ENCODE measurements around the gene RMI1. TPM values are rescaled to one million over a fixed set of nuclear protein-coding genes. Genes with fewer than 3 reads are reported as not detected.

Gene RMI1
- total RNA-seq (10 to 100 TPM in 1 of 2 donors, 1 to 10 TPM in 1; 8.2 to 17.4 TPM), polyA plus RNA-seq (ENCODE audit: insufficient read length in 2 of 2) (10 to 100 TPM; 12.5 to 17.2 TPM)
- long read RNA-seq, donor 1, transcript RMI1-202 (3 exons, 1,553 nt), result major isoform, 9 of 11 reads
- long read RNA-seq, donor 1, partial matches to known transcripts, result 0 of 11 reads
- long read RNA-seq, donor 1, other reads (novel, unspliced or antisense), result 0 of 11 reads
- long read RNA-seq, donor 2, transcript RMI1-202 (3 exons, 1,553 nt), result major isoform, 5 of 14 reads
- long read RNA-seq, donor 2, partial matches to known transcripts, result 7 of 14 reads
- long read RNA-seq, donor 2, other reads (novel, unspliced or antisense), result 0 of 14 reads
- long read RNA-seq, donor 3, partial matches to known transcripts, result 0 of 3 reads
- long read RNA-seq, donor 3, other reads (novel, unspliced or antisense), result 0 of 3 reads
- long read RNA-seq, donor 4, partial matches to known transcripts, result 0 of 3 reads
- long read RNA-seq, donor 4, other reads (novel, unspliced or antisense), result 0 of 3 reads

GRCh38 chr9:83980395-83981125 is at the start of gene RMI1:
RMI1 (plus strand) TSS chr9:83980805; CDS start chr9:84000987, 20,182 bp downstream.
- H3K27ac ChIP-seq (ENCODE audit: low read depth, low read length), result peak within 1 kb of the TSS; percentile 99
- under 1% methylated on average over 65 of the region's 69 CpGs for WGBS (ENCODE audit: insufficient coverage)
- H3K4me1 ChIP-seq (ENCODE audit: control insufficient read depth, insufficient read depth, low read length), result no peaks in the 10 kb centered on the region
- no peaks in the 10 kb centered on the region for H3K9me3 ChIP-seq (ENCODE audit: control insufficient read depth, insufficient read depth, low read length)
- H3K4me3 ChIP-seq (ENCODE audit: low read depth, low read length), result peak within 1 kb of the TSS; percentile 99
- no peaks in the 10 kb centered on the region for H3K27me3 ChIP-seq (ENCODE audit: control insufficient read depth, insufficient read depth, low read length)
- DNase-seq (ENCODE audit: low read depth in 4 of 6, low spot score in 6 of 6), result peak; percentile 97 to 100 (median 99)
- H3K36me3 ChIP-seq (ENCODE audit: control insufficient read depth, insufficient read depth, low read length), result peaks cover 3% of the 10 kb centered on the region

- H3K36me3 ChIP-seq (ENCODE audit: control insufficient read depth, insufficient read depth, low read length), result no peaks in the 10 kb centered on the region
- 100% methylated on average over 4 of the region's 5 CpGs for WGBS (ENCODE audit: insufficient coverage)
- H3K27me3 ChIP-seq (ENCODE audit: control insufficient read depth, insufficient read depth, low read length), result no peaks in the 10 kb centered on the region
- H3K27ac ChIP-seq (ENCODE audit: low read depth, low read length), result no peak overlapping the region
- no peaks in the 10 kb centered on the region for H3K4me1 ChIP-seq (ENCODE audit: control insufficient read depth, insufficient read depth, low read length)
- H3K9me3 ChIP-seq (ENCODE audit: control insufficient read depth, insufficient read depth, low read length), result no peaks in the 10 kb centered on the region
- no peak overlapping the region for H3K4me3 ChIP-seq (ENCODE audit: low read depth, low read length)
- DNase-seq (ENCODE audit: low read depth in 4 of 6, low spot score in 6 of 6), result no peak
Observed at GRCh38 chr9:83930881-83931280, 49.7 kb upstream of the RMI1 start.

- no peaks in the 10 kb centered on the region for H3K36me3 ChIP-seq (ENCODE audit: control insufficient read depth, insufficient read depth, low read length)
- no peaks in the 10 kb centered on the region for H3K9me3 ChIP-seq (ENCODE audit: control insufficient read depth, insufficient read depth, low read length)
- no CpG with 5 or more reads among the region's 2 CpGs for WGBS (ENCODE audit: insufficient coverage)
- DNase-seq (ENCODE audit: low read depth in 4 of 6, low spot score in 6 of 6), result no peak
- H3K27me3 ChIP-seq (ENCODE audit: control insufficient read depth, insufficient read depth, low read length), result no peaks in the 10 kb centered on the region
- no peaks in the 10 kb centered on the region for H3K4me1 ChIP-seq (ENCODE audit: control insufficient read depth, insufficient read depth, low read length)
- no peak overlapping the region for H3K4me3 ChIP-seq (ENCODE audit: low read depth, low read length)
- no peak overlapping the region for H3K27ac ChIP-seq (ENCODE audit: low read depth, low read length)
Observed at GRCh38 chr9:83932011-83932410, 48.6 kb upstream of the RMI1 start.

DNA sequence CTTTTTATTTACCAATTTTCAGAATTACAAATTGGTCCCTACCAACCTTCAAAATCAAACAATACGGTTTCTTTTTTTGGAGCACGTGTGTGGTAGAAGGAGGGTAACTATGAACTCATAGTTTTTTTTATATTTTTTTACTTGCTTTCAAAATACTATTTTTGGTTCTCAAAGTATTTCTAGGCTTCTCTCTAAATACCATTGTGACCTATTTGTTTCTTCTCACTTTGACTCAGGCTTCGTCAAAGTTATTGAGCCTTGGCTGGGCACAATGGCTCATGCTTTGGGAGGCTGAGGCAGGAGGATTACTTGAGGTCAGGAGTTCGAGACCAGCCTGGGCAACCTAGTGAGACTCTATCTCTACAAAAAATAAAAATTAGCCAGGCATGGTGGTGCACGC is 47.8 kb upstream of the RMI1 start:
- no peaks in the 10 kb centered on the region for H3K27me3 ChIP-seq (ENCODE audit: control insufficient read depth, insufficient read depth, low read length)
- no CpG with 5 or more reads among the region's 5 CpGs for WGBS (ENCODE audit: insufficient coverage)
- H3K36me3 ChIP-seq (ENCODE audit: control insufficient read depth, insufficient read depth, low read length), result no peaks in the 10 kb centered on the region
- no peak for DNase-seq (ENCODE audit: low read depth in 4 of 6, low spot score in 6 of 6)
- H3K27ac ChIP-seq (ENCODE audit: low read depth, low read length), result no peak overlapping the region
- no peak overlapping the region for H3K4me3 ChIP-seq (ENCODE audit: low read depth, low read length)
- H3K4me1 ChIP-seq (ENCODE audit: control insufficient read depth, insufficient read depth, low read length), result no peaks in the 10 kb centered on the region
- no peaks in the 10 kb centered on the region for H3K9me3 ChIP-seq (ENCODE audit: control insufficient read depth, insufficient read depth, low read length)

DNA sequence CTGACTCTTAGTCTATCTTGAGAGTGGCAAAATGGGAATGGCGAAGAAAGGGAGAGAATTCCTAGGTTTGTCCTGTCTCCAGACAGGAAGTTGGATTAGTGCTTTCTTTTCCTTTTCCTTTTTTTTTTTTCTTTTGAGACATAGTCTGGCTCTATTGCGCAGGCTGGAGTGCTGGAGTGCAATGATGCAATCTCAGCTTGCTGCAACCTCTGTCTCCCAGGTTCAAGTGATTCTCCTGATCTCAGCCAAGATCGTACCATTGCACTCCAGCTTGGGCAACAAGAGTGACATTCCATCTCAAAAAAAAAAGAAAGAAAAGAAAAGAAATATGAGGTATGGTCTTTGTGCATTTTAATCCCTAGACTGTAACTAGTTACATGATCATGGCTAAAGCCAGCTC is 46.8 kb upstream of the RMI1 start:
- DNase-seq (ENCODE audit: low read depth in 4 of 6, low spot score in 6 of 6), result no peak
- H3K4me1 ChIP-seq (ENCODE audit: control insufficient read depth, insufficient read depth, low read length), result no peaks in the 10 kb centered on the region
- H3K27ac ChIP-seq (ENCODE audit: low read depth, low read length), result no peak overlapping the region
- WGBS (ENCODE audit: insufficient coverage), result no CpG with 5 or more reads among the region's 3 CpGs
- H3K9me3 ChIP-seq (ENCODE audit: control insufficient read depth, insufficient read depth, low read length), result no peaks in the 10 kb centered on the region
- peaks cover 2% of the 10 kb centered on the region for H3K36me3 ChIP-seq (ENCODE audit: control insufficient read depth, insufficient read depth, low read length)
- no peak overlapping the region for H3K4me3 ChIP-seq (ENCODE audit: low read depth, low read length)
- no peaks in the 10 kb centered on the region for H3K27me3 ChIP-seq (ENCODE audit: control insufficient read depth, insufficient read depth, low read length)

GRCh38 chr9:83934569-83935275 is 45.9 kb upstream of the RMI1 start:
- no CpG with 5 or more reads among the region's 5 CpGs for WGBS (ENCODE audit: insufficient coverage)
- DNase-seq (ENCODE audit: low read depth in 4 of 6, low spot score in 6 of 6), result no peak
- Histone ChIP-seq H3K36me3 (ENCODE audit: control insufficient read depth, insufficient read depth, low read length) (peaks cover 7% of the 10 kb centered on the region), H3K27ac (ENCODE audit: low read depth, low read length) (no peak overlapping the region), H3K27me3 (ENCODE audit: control insufficient read depth, insufficient read depth, low read length) (no peaks in the 10 kb centered on the region), H3K4me3 (ENCODE audit: low read depth, low read length) (no peak overlapping the region), H3K9me3 (ENCODE audit: control insufficient read depth, insufficient read depth, low read length) (no peaks in the 10 kb centered on the region), H3K4me1 (ENCODE audit: control insufficient read depth, insufficient read depth, low read length) (no peaks in the 10 kb centered on the region)

- H3K4me1 ChIP-seq (ENCODE audit: control insufficient read depth, insufficient read depth, low read length), result no peaks in the 10 kb centered on the region
- H3K4me3 ChIP-seq (ENCODE audit: low read depth, low read length), result no peak overlapping the region
- H3K27me3 ChIP-seq (ENCODE audit: control insufficient read depth, insufficient read depth, low read length), result no peaks in the 10 kb centered on the region
- peak in 1 of 6 donors; percentile 39 for DNase-seq (ENCODE audit: low read depth in 4 of 6, low spot score in 6 of 6)
- H3K36me3 ChIP-seq (ENCODE audit: control insufficient read depth, insufficient read depth, low read length), result peaks cover 9% of the 10 kb centered on the region
- H3K9me3 ChIP-seq (ENCODE audit: control insufficient read depth, insufficient read depth, low read length), result no peaks in the 10 kb centered on the region
- WGBS (ENCODE audit: insufficient coverage), result no CpG with 5 or more reads among the region's 3 CpGs
- H3K27ac ChIP-seq (ENCODE audit: low read depth, low read length), result no peak overlapping the region
Observed at GRCh38 chr9:83935276-83935935, 45.2 kb upstream of the RMI1 start.

- no peaks in the 10 kb centered on the region for H3K9me3 ChIP-seq (ENCODE audit: control insufficient read depth, insufficient read depth, low read length)
- peaks cover 13% of the 10 kb centered on the region for H3K36me3 ChIP-seq (ENCODE audit: control insufficient read depth, insufficient read depth, low read length)
- H3K4me3 ChIP-seq (ENCODE audit: low read depth, low read length), result no peak overlapping the region
- H3K4me1 ChIP-seq (ENCODE audit: control insufficient read depth, insufficient read depth, low read length), result no peaks in the 10 kb centered on the region
- WGBS (ENCODE audit: insufficient coverage), result 97% methylated on average over 5 of the region's 6 CpGs
- DNase-seq (ENCODE audit: low read depth in 4 of 6, low spot score in 6 of 6), result no peak
- H3K27me3 ChIP-seq (ENCODE audit: control insufficient read depth, insufficient read depth, low read length), result no peaks in the 10 kb centered on the region
- no peak overlapping the region for H3K27ac ChIP-seq (ENCODE audit: low read depth, low read length)
Observed at GRCh38 chr9:83936523-83936922, 44.1 kb upstream of the RMI1 start.

DNA sequence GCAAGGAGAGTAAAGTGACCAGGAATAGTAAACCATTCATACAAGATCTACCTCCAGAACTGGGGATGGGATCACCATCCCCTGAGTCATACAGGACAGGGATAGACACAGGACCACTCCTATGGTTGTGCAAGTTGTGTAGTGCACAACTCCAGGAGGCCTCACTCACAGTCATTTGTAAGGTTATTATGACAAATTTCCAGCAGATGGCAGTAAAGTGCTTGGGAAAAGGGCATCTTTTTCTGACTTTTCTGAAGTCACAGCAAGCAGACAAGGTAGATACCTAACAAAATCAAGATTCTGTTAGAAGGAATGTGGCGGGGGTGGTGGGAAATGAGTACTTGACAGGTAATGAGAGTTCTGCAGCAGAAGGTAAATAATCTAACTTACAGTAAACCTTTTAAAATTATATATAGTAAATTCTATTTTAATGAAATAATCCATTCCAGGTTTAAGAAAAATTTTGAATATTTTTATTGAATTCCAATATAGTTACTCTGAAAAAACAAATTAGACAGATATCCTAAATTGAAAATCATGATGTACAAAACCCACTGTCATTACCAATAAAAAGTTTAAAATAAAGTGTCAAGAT is 42.6 kb upstream of the RMI1 start:
- no CpG with 5 or more reads among the region's 1 CpG for WGBS (ENCODE audit: insufficient coverage)
- Histone ChIP-seq H3K27ac (ENCODE audit: low read depth, low read length) (no peak overlapping the region), H3K36me3 (ENCODE audit: control insufficient read depth, insufficient read depth, low read length) (peaks cover 21% of the 10 kb centered on the region), H3K4me1 (ENCODE audit: control insufficient read depth, insufficient read depth, low read length) (no peaks in the 10 kb centered on the region), H3K4me3 (ENCODE audit: low read depth, low read length) (no peak overlapping the region), H3K27me3 (ENCODE audit: control insufficient read depth, insufficient read depth, low read length) (no peaks in the 10 kb centered on the region), H3K9me3 (ENCODE audit: control insufficient read depth, insufficient read depth, low read length) (no peaks in the 10 kb centered on the region)
- peak in 5 of 6 donors; percentile 35 to 93 (median 48) for DNase-seq (ENCODE audit: low read depth in 4 of 6, low spot score in 6 of 6)

Measured in spinal cord (tissue), 10 donors.